Peyer's patch (tissue), 4 donors: ENCODE results near the gene OR52B2. TPM values are rescaled to one million over a fixed set of nuclear protein-coding genes. Genes with fewer than 3 reads are reported as not detected.

Experiments used
- DNase-seq, 3 donors: peaks; one replicate each; pipeline ENCODE4 v3.0.0-alpha.2; 2017 to 2019
- H3K27ac ChIP-seq, 4 donors: fragments of 200-600 bp; sonication (generic); one replicate each; pipeline ENCODE4 v1.5.1; 2016 to 2019
- H3K27me3 ChIP-seq, 2 donors: fragments of 200-600 bp; sonication (generic); one replicate each; pipeline ENCODE4 v1.5.1; 2019
- H3K36me3 ChIP-seq, 3 donors: fragments of 200-600 bp; sonication (generic); one replicate each; pipeline ENCODE4 v1.5.1; 2016 to 2019
- H3K4me1 ChIP-seq, 4 donors: fragments of 200-600 bp; sonication (generic); one replicate each; pipeline ENCODE4 v1.5.1; 2016 to 2019
- H3K4me3 ChIP-seq, 4 donors: fragments of 200-600 bp; sonication (generic); 1 replicate in 3 of 4; 2 replicates in 1 of 4; pipeline ENCODE4 v1.5.1; 2016 to 2019; ENCODE audit warnings: mild to moderate bottlenecking in 1 of 4
- H3K9me3 ChIP-seq, 4 donors: fragments of 200-600 bp; sonication (generic); one replicate each; pipeline ENCODE4 v1.5.1; 2016 to 2019; ENCODE audit warnings: mild to moderate bottlenecking in 1 of 4
- POLR2A ChIP-seq, 2 donors: fragments of 450-650 bp; IDR thresholded peaks; one replicate each; pipeline ENCODE4 v1.5.1; 2017; ENCODE audit warnings: antibody characterized with exemption in 2 of 2, mild to moderate bottlenecking in 2 of 2, moderate library complexity in 2 of 2
- total RNA-seq, 4 donors: library from RNA; depleted of rRNA; stranded (reverse); fragments of >200 nt; gene quantifications; one replicate each; pipeline ENCODE4 v1.1.0, GENCODE V29; 2016
- TF ChIP-seq, protein P1 (sequence below), 6 experiments: fragments of 450-650 bp in 4 of 6; fragments of 200-600 bp in 2 of 6; sonication (generic) in 1 of 6; IDR thresholded peaks; one replicate each; pipeline ENCODE4 v1.5.1; 2017 to 2019; ENCODE audit warnings: antibody characterized with exemption in 6 of 6, mild to moderate bottlenecking in 3 of 6, moderate library complexity in 1 of 6

OR52B2 gene
- total RNA-seq, 4 donors from 2014 or later, result 1.7 TPM; not detected in 3

DNA sequence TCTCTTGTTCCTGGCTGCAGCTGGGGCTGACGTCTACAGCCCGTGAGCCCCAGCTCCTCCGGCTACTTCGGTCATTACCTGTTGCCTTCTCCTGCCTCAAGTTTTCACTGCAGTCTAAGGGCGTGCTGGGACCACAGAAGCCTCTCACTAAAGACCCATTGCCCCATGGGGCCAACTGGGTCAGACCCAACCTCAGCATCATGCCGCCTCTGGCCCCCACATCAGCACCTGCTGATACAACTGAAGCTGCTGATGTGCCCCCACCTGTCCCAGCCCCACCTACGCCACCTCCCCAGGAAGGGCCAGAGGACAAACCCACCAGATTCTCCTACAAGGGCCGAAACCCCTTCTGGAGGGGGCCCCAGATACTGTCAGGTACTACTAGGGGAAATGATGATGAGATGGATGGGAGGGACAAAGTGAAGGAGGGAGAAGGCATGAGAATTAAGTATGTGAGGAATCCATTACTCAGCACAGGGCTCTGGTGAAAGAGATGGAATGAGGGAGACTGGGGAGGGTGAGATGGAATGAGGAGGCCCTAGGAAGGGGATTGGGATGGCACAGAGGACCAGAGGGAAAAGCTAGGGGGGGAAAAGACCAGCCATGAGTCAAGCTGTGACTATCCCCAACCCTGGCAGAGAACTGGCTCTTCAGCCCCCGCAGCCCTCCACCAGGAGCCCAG lies 40.3 kb upstream of the OR52B2 start:
- no peak for TF ChIP-seq POLR2A (IDR thresholded peaks at IDR 0.05)
- TF ChIP-seq, protein P1, sequence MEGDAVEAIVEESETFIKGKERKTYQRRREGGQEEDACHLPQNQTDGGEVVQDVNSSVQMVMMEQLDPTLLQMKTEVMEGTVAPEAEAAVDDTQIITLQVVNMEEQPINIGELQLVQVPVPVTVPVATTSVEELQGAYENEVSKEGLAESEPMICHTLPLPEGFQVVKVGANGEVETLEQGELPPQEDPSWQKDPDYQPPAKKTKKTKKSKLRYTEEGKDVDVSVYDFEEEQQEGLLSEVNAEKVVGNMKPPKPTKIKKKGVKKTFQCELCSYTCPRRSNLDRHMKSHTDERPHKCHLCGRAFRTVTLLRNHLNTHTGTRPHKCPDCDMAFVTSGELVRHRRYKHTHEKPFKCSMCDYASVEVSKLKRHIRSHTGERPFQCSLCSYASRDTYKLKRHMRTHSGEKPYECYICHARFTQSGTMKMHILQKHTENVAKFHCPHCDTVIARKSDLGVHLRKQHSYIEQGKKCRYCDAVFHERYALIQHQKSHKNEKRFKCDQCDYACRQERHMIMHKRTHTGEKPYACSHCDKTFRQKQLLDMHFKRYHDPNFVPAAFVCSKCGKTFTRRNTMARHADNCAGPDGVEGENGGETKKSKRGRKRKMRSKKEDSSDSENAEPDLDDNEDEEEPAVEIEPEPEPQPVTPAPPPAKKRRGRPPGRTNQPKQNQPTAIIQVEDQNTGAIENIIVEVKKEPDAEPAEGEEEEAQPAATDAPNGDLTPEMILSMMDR (IDR thresholded peaks at IDR 0.05), result no peak
- no peak overlapping the region for H3K27ac ChIP-seq
- peaks cover 0 to 82% (median 0%) of the 10 kb centered on the region in 3 donors for H3K36me3 ChIP-seq
- no peak overlapping the region for H3K4me3 ChIP-seq
- DNase-seq, result no peak
- H3K27me3 ChIP-seq, result no peaks in the 10 kb centered on the region
- H3K9me3 ChIP-seq, result no peaks in the 10 kb centered on the region
- H3K4me1 ChIP-seq, result no peaks in the 10 kb centered on the region

DNA sequence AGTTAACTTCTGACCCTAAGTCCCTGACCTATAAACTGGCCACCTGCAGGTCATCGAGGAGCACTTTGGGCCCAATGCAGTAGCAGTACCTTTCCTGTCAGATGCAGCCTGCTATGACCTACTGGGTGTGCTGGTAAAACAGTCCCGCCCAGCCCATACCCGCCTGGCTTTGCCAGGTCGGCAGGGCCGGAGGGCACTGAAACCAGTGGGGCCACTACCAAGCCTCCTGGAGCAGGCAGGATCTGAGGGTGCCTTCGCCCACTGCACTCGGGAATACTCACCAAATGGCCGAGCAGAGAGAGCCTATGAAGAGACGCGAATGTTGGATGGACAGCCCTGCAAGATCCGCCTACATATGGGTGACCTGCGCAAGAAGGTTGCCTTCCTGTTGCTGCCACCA lies 39.7 kb upstream of the OR52B2 start:
- no peaks in the 10 kb centered on the region for H3K9me3 ChIP-seq
- no peaks in the 10 kb centered on the region for H3K27me3 ChIP-seq
- no peak overlapping the region for H3K4me3 ChIP-seq
- TF ChIP-seq POLR2A (IDR thresholded peaks at IDR 0.05), result no peak
- TF ChIP-seq, protein P1 (IDR thresholded peaks at IDR 0.05), result no peak
- no peak overlapping the region for H3K27ac ChIP-seq
- H3K36me3 ChIP-seq, result peaks cover 0 to 83% (median 0%) of the 10 kb centered on the region in 3 donors
- H3K4me1 ChIP-seq, result no peaks in the 10 kb centered on the region
- DNase-seq, result no peak

DNA sequence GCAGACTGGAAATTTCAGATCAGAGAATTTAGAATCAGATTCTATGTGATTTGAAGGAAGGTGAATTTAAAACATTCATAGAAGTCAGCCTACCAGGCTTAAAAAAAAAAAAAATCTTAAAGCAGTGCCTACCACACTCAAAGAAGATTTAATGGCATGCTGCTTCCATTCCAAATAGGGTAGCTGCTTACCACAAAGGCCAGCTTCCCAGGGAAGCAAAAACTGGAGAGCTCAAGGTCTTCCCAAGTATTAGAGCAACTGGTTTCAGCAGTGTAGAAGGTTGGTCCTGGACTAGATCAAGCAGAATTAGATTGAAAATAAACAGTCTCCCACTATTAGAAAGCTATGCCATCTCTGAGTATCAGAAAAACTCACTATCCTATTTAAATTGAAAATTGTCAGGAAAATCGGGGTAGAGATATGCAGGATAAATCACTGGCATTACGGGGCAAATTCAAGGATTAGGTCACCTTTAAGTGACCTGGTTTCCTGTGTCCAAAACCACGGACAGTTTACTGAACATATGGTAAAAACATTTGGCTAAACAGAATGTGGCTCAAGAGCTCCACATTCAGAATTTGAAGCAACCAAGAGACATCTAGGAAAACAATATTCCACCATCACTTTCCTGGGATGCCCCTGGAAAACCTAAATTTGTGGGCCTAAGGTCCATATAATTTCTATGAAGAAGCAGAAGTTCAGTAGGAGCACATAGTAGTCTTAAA lies 36.5 kb upstream of the OR52B2 start:
- no peak for DNase-seq
- Histone ChIP-seq H3K4me3 (no peak overlapping the region), H3K27me3 (no peaks in the 10 kb centered on the region), H3K4me1 (no peaks in the 10 kb centered on the region), H3K36me3 (peaks cover 0 to 67% (median 3%) of the 10 kb centered on the region in 3 donors), H3K27ac (no peak overlapping the region), H3K9me3 (no peaks in the 10 kb centered on the region)
- TF ChIP-seq POLR2A (IDR thresholded peaks at IDR 0.05), result no peak
- TF ChIP-seq, protein P1 (IDR thresholded peaks at IDR 0.05), result no peak

DNA sequence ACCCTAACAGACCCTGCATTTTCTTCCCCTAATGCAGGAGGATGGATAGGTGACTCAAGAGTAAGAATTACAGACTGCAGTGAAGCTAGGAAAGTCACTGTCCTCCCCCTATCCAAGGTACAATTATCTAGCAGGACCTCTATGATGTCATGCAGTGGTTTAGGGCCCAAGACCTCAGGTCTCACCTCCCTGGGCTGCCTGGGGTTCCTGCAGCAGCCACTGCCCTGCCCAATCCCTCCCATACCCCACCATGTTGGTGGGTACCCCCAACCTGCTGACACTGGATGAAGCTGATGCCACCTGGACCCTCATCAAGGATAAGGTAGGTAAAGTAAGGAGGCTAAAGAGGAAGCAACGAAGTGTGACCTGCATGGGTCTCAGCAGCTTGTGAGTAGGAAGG lies 35.2 kb upstream of the OR52B2 start, which contains the start of gene C11orf42:
TSS of gene C11orf42 (plus strand) at position 192 of the 400 bp plus-strand sequence. CDS start at position 251, 59 bp downstream.
- TF ChIP-seq, protein P1 (IDR thresholded peaks at IDR 0.05), result no peak
- TF ChIP-seq POLR2A (IDR thresholded peaks at IDR 0.05), result no peak
- Histone ChIP-seq H3K4me3 (no peak within 1 kb of the TSS), H3K27ac (no peak within 1 kb of the TSS), H3K9me3 (no peaks in the 10 kb centered on the region), H3K27me3 (no peaks in the 10 kb centered on the region), H3K36me3 (peaks cover 0 to 54% (median 3%) of the 10 kb centered on the region in 3 donors), H3K4me1 (no peaks in the 10 kb centered on the region)
- no peak for DNase-seq

DNA sequence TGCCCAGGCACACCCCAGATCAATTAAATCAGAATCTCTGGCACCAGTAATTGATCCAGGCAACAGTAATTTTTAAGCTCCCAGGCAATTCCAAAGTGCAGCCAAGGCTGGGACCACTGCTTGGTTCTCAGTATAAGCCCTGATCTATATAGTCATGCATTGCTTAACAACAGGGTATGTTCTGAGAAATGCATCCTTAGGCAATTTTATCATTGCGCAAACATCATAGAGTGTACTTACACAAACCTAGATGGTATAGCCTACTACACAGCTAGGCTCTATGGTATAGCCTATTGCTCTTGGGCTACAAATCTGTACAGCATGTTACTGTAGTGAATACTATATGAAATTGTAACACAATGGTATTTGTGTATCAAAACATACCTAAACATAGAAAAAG lies 34.6 kb upstream of the OR52B2 start:
- no peaks in the 10 kb centered on the region for H3K4me1 ChIP-seq
- no peaks in the 10 kb centered on the region for H3K27me3 ChIP-seq

More for the DNA sequence above, 34.6 kb upstream of the OR52B2 start:
- Histone ChIP-seq H3K27ac (no peak overlapping the region), H3K4me3 (no peak overlapping the region), H3K36me3 (peaks cover 0 to 48% (median 3%) of the 10 kb centered on the region in 3 donors), H3K9me3 (no peaks in the 10 kb centered on the region)
- no peak for TF ChIP-seq POLR2A (IDR thresholded peaks at IDR 0.05)
- TF ChIP-seq, protein P1 (IDR thresholded peaks at IDR 0.05), result no peak
- no peak for DNase-seq
